ENCODE data around the gene XDH. TPM values are rescaled to one million over a fixed set of nuclear protein-coding genes. Genes with fewer than 3 reads are reported as not detected.
A peak's percentile ranks its signal among the peaks of the same experiment; 100 is the strongest.

The XDH gene
- 4.6 TPM for total RNA-seq

GRCh38 chr2:31414601-31415241, at the start of gene XDH:
XDH (minus strand) TSS chr2:31414742; CDS start chr2:31414666, 76 bp downstream.
- peak; percentile 54 for DNase-seq (ENCODE audit: low spot score)

GRCh38 chr2:31457651-31458050, 43.1 kb upstream of the XDH start:
- no peak for DNase-seq (ENCODE audit: low spot score)

GRCh38 chr2:31446848-31447247, 32.3 kb upstream of the XDH start:
- DNase-seq (ENCODE audit: low spot score): no peak

GRCh38 chr2:31442376-31442775, 27.8 kb upstream of the XDH start:
- no peak for DNase-seq (ENCODE audit: low spot score)

- no peak for DNase-seq (ENCODE audit: low spot score)
Observed at GRCh38 chr2:31440764-31441163, 26.2 kb upstream of the XDH start.

- no peak for DNase-seq (ENCODE audit: low spot score)
Observed at GRCh38 chr2:31434911-31435310, 20.4 kb upstream of the XDH start.

GRCh38 chr2:31433541-31433940, 19.0 kb upstream of the XDH start:
- no peak for DNase-seq (ENCODE audit: low spot score)

GRCh38 chr2:31430439-31431165, 16.1 kb upstream of the XDH start:
- no peak for DNase-seq (ENCODE audit: low spot score)

- peak; percentile 62 for DNase-seq (ENCODE audit: low spot score)
Observed at GRCh38 chr2:31429759-31430438, 15.4 kb upstream of the XDH start.

- no peak for DNase-seq (ENCODE audit: low spot score)
Observed at GRCh38 chr2:31429040-31429439, 14.5 kb upstream of the XDH start.

- no peak for DNase-seq (ENCODE audit: low spot score)
Observed at GRCh38 chr2:31428001-31428418, 13.5 kb upstream of the XDH start.

GRCh38 chr2:31426096-31426495, 11.6 kb upstream of the XDH start:
- DNase-seq (ENCODE audit: low spot score): no peak

GRCh38 chr2:31421634-31422033, 7.1 kb upstream of the XDH start:
- no peak for DNase-seq (ENCODE audit: low spot score)

GRCh38 chr2:31420936-31421335, 6.4 kb upstream of the XDH start:
- no peak for DNase-seq (ENCODE audit: low spot score)

- DNase-seq (ENCODE audit: low spot score): no peak
Observed at GRCh38 chr2:31419386-31419785, 4.8 kb upstream of the XDH start.

- no peak for DNase-seq (ENCODE audit: low spot score)
Observed at GRCh38 chr2:31415421-31415820, 879 bp upstream of the XDH start.

GRCh38 chr2:31413862-31414550, 536 bp downstream of the XDH start:
- no peak for DNase-seq (ENCODE audit: low spot score)

- no peak for DNase-seq (ENCODE audit: low spot score)
Observed at GRCh38 chr2:31413025-31413424, 1.5 kb downstream of the XDH start.

GRCh38 chr2:31411771-31412170, 2.8 kb downstream of the XDH start:
- DNase-seq (ENCODE audit: low spot score): no peak

- DNase-seq (ENCODE audit: low spot score): no peak
Observed at GRCh38 chr2:31406593-31407385, 7.8 kb downstream of the XDH start.

- DNase-seq (ENCODE audit: low spot score): no peak
Observed at GRCh38 chr2:31404827-31405226, 9.7 kb downstream of the XDH start.

- no peak for DNase-seq (ENCODE audit: low spot score)
Observed at GRCh38 chr2:31404302-31404701, 10.2 kb downstream of the XDH start.

Data from mucosa of gallbladder (tissue), 1 donor.